ENCODE measurements around the gene ADAMTS9. TPM values are rescaled to one million over a fixed set of nuclear protein-coding genes. Genes with fewer than 3 reads are reported as not detected.

Gene ADAMTS9
- total and polyA plus RNA-seq, 2 experiments from 2014 or later: 0.31 to 0.81 TPM

DNA sequence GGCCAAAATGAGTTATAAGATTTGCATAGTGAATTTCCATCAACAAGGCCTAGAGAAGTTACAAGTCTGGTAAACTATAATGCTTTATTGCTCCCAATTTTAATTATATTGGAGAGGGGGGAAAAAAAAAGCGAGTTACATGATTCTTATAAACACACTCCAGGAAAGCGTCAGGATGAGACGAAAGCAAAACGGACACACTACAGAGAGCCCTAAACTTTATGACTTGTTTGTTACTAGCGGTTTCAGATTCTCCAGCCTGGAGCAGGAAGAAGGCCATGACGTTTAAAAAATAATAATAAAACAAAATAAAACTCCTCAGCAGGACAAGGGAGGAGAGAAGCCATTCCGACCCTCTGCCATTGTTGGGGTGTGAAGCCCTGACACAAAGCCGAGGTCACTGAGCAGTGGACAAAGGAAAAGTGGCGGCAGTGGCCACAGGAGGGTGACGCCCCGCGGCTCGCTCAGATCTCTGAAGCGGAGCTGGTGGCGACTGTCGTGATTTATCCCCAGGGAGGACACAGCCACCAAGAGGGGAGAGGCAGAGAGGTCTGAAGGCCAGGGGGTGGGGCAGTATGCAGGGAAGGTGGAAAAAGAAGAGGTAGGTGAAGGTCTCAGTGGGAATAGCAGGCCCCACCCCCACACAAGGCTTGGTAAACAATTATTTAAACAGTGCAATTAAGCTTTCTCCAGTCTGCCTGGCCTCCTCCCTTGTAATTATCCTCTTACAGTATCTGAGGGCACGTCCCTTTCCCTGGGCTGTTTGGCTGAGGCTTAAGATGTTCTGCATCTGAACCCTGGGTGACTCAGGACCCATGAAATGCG is 45.3 kb downstream of the ADAMTS9 start:
- DNase-seq (ENCODE audit: low spot score): peak; percentile 40
- no peaks in the 10 kb centered on the region for H3K9me2 ChIP-seq (ENCODE audit: insufficient read depth)
- H3K4me2 ChIP-seq: no peak overlapping the region

DNA sequence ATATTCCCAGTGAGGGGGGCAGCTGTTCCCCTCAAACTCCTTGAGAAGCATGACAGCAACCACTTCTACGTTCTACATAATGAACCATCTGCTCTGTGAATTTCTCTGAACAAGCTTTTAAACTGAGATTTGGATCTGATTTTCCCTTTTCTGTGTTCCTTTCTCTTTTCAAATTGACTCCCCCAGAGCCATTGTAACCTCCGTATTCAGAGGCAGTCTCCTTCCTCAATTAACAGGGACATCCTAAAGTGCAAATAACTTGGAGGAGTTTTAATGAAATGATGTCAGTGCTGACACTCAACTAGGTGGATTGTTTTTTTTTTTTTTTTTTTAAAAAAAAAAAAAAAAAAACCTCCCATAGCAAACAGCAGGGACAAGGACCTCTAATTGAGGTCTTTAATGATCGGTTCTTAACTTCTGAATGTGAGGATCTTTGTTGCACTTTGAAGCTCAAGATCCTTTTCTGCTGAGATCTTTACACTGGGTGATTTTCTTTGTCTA is 48.8 kb downstream of the ADAMTS9 start:
- Histone ChIP-seq H3K36me3 (ENCODE audit: insufficient read depth) (no peaks in the 10 kb centered on the region), H3K4me3 (no peak overlapping the region), H2AFZ (0 out of 2 replicates have a peak overlapping the region, but pooled peaks have one; percentile 33), H3K4me2 (no peak overlapping the region), H3K79me2 (replicated peaks; ENCODE audit: insufficient read depth) (no peaks in the 10 kb centered on the region), H3F3A (replicated peaks; ENCODE audit: low read depth) (no peaks in the 10 kb centered on the region), H3K9me2 (ENCODE audit: insufficient read depth) (no peaks in the 10 kb centered on the region), H3K27ac (ENCODE audit: low read depth) (no peak overlapping the region), H4K20me1 (replicated peaks; ENCODE audit: insufficient read depth) (no peaks in the 10 kb centered on the region), H3K4me1 (ENCODE audit: insufficient read depth) (peaks cover 20% of the 10 kb centered on the region), H3K27me3 (ENCODE audit: insufficient read depth) (no peaks in the 10 kb centered on the region)
- Mint-ChIP-seq H3K27me3 (ENCODE audit: insufficient read depth, low read depth, poor library complexity) (peaks cover 2% of the 10 kb centered on the region), H3K27ac (no peak overlapping the region), H3K4me1 (peaks cover 27% of the 10 kb centered on the region), H3K4me3 (no peak overlapping the region), H3K9me3 (no peaks in the 10 kb centered on the region), H3K36me3 (ENCODE audit: low read depth) (no peaks in the 10 kb centered on the region)
- TF ChIP-seq ZNF331 (CRISPR knock-in tag; IDR thresholded peaks at IDR 0.05; ENCODE audit: low read depth) (no peak), EZH2 (IDR thresholded peaks at IDR 0.05; ENCODE audit: low read depth, unreplicated experiment) (no peak), EZH2phosphoT487 (IDR thresholded peaks at IDR 0.05; ENCODE audit: unreplicated experiment) (no peak)
- ATAC-seq (no peak), DNase-seq (ENCODE audit: low spot score) (no peak)

More for the DNA sequence above, 45.3 kb downstream of the ADAMTS9 start:
- no peaks in the 10 kb centered on the region for H3K36me3 Mint-ChIP-seq (ENCODE audit: low read depth)
- H3K4me3 ChIP-seq: no peak overlapping the region
- TF ChIP-seq, protein P1, sequence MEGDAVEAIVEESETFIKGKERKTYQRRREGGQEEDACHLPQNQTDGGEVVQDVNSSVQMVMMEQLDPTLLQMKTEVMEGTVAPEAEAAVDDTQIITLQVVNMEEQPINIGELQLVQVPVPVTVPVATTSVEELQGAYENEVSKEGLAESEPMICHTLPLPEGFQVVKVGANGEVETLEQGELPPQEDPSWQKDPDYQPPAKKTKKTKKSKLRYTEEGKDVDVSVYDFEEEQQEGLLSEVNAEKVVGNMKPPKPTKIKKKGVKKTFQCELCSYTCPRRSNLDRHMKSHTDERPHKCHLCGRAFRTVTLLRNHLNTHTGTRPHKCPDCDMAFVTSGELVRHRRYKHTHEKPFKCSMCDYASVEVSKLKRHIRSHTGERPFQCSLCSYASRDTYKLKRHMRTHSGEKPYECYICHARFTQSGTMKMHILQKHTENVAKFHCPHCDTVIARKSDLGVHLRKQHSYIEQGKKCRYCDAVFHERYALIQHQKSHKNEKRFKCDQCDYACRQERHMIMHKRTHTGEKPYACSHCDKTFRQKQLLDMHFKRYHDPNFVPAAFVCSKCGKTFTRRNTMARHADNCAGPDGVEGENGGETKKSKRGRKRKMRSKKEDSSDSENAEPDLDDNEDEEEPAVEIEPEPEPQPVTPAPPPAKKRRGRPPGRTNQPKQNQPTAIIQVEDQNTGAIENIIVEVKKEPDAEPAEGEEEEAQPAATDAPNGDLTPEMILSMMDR (conservative IDR thresholded peaks at IDR 0.05; ENCODE audit: low read depth in 2 of 2): no peak
- TF ChIP-seq, protein P2, sequence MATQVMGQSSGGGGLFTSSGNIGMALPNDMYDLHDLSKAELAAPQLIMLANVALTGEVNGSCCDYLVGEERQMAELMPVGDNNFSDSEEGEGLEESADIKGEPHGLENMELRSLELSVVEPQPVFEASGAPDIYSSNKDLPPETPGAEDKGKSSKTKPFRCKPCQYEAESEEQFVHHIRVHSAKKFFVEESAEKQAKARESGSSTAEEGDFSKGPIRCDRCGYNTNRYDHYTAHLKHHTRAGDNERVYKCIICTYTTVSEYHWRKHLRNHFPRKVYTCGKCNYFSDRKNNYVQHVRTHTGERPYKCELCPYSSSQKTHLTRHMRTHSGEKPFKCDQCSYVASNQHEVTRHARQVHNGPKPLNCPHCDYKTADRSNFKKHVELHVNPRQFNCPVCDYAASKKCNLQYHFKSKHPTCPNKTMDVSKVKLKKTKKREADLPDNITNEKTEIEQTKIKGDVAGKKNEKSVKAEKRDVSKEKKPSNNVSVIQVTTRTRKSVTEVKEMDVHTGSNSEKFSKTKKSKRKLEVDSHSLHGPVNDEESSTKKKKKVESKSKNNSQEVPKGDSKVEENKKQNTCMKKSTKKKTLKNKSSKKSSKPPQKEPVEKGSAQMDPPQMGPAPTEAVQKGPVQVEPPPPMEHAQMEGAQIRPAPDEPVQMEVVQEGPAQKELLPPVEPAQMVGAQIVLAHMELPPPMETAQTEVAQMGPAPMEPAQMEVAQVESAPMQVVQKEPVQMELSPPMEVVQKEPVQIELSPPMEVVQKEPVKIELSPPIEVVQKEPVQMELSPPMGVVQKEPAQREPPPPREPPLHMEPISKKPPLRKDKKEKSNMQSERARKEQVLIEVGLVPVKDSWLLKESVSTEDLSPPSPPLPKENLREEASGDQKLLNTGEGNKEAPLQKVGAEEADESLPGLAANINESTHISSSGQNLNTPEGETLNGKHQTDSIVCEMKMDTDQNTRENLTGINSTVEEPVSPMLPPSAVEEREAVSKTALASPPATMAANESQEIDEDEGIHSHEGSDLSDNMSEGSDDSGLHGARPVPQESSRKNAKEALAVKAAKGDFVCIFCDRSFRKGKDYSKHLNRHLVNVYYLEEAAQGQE (IDR thresholded peaks at IDR 0.05; ENCODE audit: unreplicated experiment): no peak
- no peak for TF ChIP-seq EZH2 (IDR thresholded peaks at IDR 0.05; ENCODE audit: low read depth, unreplicated experiment)
- no peak for TF ChIP-seq CREB1 (CRISPR knock-in tag; IDR thresholded peaks at IDR 0.05; ENCODE audit: low read depth)
- TF ChIP-seq POLR2AphosphoS5 (IDR thresholded peaks at IDR 0.05; ENCODE audit: low read depth): no peak
- no peak for TF ChIP-seq STAT1 (IDR thresholded peaks at IDR 0.05; ENCODE audit: unreplicated experiment)
- H3K4me1 Mint-ChIP-seq: peaks cover 23% of the 10 kb centered on the region
- H3K27me3 Mint-ChIP-seq (ENCODE audit: insufficient read depth, low read depth, poor library complexity): peaks cover 2% of the 10 kb centered on the region
- H3K4me3 Mint-ChIP-seq: no peak overlapping the region
- no peak overlapping the region for H3K27ac ChIP-seq (ENCODE audit: low read depth)
- no peaks in the 10 kb centered on the region for H3K9me3 Mint-ChIP-seq
- peak overlapping the region; percentile 67 for H2AFZ ChIP-seq
- H3F3A ChIP-seq (replicated peaks; ENCODE audit: low read depth): no peaks in the 10 kb centered on the region
- H3K27me3 ChIP-seq (ENCODE audit: insufficient read depth): no peaks in the 10 kb centered on the region
- no peaks in the 10 kb centered on the region for H3K79me2 ChIP-seq (replicated peaks; ENCODE audit: insufficient read depth)
- peaks cover 20% of the 10 kb centered on the region for H3K4me1 ChIP-seq (ENCODE audit: insufficient read depth)
- H3K27ac Mint-ChIP-seq: no peak overlapping the region
- H3K36me3 ChIP-seq (ENCODE audit: insufficient read depth): no peaks in the 10 kb centered on the region
- no peaks in the 10 kb centered on the region for H4K20me1 ChIP-seq (replicated peaks; ENCODE audit: insufficient read depth)
- ATAC-seq: peak; percentile 78
